Measurements from ENCODE around the gene B3GNT5. TPM values are rescaled to one million over a fixed set of nuclear protein-coding genes. Genes with fewer than 3 reads are reported as not detected.

B3GNT5 gene
- total and polyA plus RNA-seq, 10 of the 15 experiments (the other 5 are each of a cell fraction or from before 2014, with no cell fraction given) = 0.24 to 1.1 (median 0.48) TPM

DNA sequence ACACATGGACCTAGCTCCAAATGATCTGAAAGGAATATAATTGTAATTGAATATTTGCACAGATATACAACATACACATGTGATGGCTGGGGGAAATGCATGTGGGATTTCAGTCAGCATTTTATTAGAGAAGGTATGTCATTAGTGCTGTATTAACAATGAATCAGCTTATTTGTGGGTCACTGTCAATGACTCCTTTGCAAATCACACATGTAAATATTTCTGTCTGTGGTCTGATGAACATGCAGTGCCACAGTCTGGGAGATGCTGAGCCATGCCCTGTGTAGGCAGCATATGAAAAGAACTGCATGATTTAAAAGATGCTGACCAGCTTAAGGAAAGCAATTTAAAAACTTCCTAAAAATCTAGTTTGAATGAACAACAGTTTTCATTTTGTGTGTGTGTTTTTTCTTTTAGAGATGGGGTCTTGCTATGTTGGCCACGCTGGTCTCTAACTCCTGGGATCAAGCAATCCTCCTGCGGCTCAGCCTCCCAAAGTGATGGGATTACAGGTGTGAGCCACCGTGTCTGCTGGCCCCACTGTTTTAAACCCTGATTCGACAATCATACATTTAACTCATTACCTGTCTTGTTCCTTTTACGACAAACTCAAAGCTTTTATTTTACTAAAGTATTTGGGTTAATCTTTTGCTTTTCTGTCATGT, 803 bp upstream of the B3GNT5 start (continued):
- TF ChIP-seq, protein P1, sequence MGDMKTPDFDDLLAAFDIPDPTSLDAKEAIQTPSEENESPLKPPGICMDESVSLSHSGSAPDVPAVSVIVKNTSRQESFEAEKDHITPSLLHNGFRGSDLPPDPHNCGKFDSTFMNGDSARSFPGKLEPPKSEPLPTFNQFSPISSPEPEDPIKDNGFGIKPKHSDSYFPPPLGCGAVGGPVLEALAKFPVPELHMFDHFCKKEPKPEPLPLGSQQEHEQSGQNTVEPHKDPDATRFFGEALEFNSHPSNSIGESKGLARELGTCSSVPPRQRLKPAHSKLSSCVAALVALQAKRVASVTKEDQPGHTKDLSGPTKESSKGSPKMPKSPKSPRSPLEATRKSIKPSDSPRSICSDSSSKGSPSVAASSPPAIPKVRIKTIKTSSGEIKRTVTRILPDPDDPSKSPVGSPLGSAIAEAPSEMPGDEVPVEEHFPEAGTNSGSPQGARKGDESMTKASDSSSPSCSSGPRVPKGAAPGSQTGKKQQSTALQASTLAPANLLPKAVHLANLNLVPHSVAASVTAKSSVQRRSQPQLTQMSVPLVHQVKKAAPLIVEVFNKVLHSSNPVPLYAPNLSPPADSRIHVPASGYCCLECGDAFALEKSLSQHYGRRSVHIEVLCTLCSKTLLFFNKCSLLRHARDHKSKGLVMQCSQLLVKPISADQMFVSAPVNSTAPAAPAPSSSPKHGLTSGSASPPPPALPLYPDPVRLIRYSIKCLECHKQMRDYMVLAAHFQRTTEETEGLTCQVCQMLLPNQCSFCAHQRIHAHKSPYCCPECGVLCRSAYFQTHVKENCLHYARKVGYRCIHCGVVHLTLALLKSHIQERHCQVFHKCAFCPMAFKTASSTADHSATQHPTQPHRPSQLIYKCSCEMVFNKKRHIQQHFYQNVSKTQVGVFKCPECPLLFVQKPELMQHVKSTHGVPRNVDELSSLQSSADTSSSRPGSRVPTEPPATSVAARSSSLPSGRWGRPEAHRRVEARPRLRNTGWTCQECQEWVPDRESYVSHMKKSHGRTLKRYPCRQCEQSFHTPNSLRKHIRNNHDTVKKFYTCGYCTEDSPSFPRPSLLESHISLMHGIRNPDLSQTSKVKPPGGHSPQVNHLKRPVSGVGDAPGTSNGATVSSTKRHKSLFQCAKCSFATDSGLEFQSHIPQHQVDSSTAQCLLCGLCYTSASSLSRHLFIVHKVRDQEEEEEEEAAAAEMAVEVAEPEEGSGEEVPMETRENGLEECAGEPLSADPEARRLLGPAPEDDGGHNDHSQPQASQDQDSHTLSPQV (IDR thresholded peaks at IDR 0.05) = no peak
- TF ChIP-seq TARDBP (IDR thresholded peaks at IDR 0.05; ENCODE audit: borderline replicate concordance) = no peak

- peaks cover 9 to 21% of the 10 kb centered on the region in 2 experiments for H3K27me3 ChIP-seq (replicated peaks in 1 of 2; ENCODE audit: control insufficient read depth in 2 of 2, insufficient read depth in 2 of 2, low read length in 1 of 2)
- ChIA-PET SMC1A (ENCODE audit: uncharacterized antibody, unreplicated experiment) (interaction anchor here (0.6 to 1.2 kb wide), 4 partner anchors 12 to 69 kb away, joined by 3 to 4 read pairs (median 3); no protein-coding TSS in a partner anchor), RAD21 (ENCODE audit: unreplicated experiment) (interaction anchor here (0.6 to 2.1 kb wide), 6 partner anchors 32 to 1998 kb away, joined by 3 to 9 read pairs (median 4); no protein-coding TSS in a partner anchor), POLR2A (no interaction called here), CTCF (interaction anchor here (0.8 to 4.3 kb wide), 4 partner anchors 13 to 128 kb away, joined by 3 to 19 read pairs (median 4); no protein-coding TSS in a partner anchor)
- TF ChIP-seq SIN3A (IDR thresholded peaks at IDR 0.05; ENCODE audit: low read depth, low read length) = no peak
- TF ChIP-seq MLLT1 (IDR thresholded peaks at IDR 0.05) = no peak
- TF ChIP-seq EZH2 (IDR thresholded peaks at IDR 0.05; ENCODE audit: borderline replicate concordance, control insufficient read depth, low read depth, low read length) = 0 out of 2 replicates have a peak, but pooled peaks have one; percentile 84
- TF ChIP-seq CTCF (IDR thresholded peaks at IDR 0.05 in 2 of 3, conservative IDR thresholded peaks at IDR 0.05 in 1 of 3; ENCODE audit: control insufficient read depth in 2 of 3, extremely low read depth in 1 of 3, insufficient read depth in 1 of 3, low read depth in 3 of 3, low read length in 3 of 3) = peak in 1 of 3 experiments; percentile 21; a peak in 1 of 6 replicates
- 0 out of 2 replicates have a peak, but pooled peaks have one; percentile 21 for TF ChIP-seq RUNX3 (IDR thresholded peaks at IDR 0.05; ENCODE audit: low read length)
- FAIRE-seq (no peak), DNase-seq (ENCODE audit: low read depth, low spot score) (no peak), ATAC-seq (peak; percentile 65)
- H3K9me3 ChIP-seq (replicated peaks; ENCODE audit: control insufficient read depth, insufficient read depth, low read length) = no peaks in the 10 kb centered on the region
- peak overlapping the region; percentile 83 for H3K4me2 ChIP-seq (ENCODE audit: control insufficient read depth, insufficient read depth)
- no peaks in the 10 kb centered on the region for H3K4me1 ChIP-seq (ENCODE audit: control insufficient read depth, insufficient read depth, low read length)
- no peak overlapping the region for H3K9ac ChIP-seq (ENCODE audit: control insufficient read depth, insufficient read depth, low read length)
- intact Hi-C loops (cut with micrococcal nuclease; ENCODE audit: unreplicated experiment) (no loop called here), in situ Hi-C loops (cut with MboI) (no loop called here)
- no peak overlapping the region for H3K27ac ChIP-seq (ENCODE audit: control insufficient read depth, insufficient read depth)
- H3K79me2 ChIP-seq (ENCODE audit: control insufficient read depth, insufficient read depth, low read length) = no peaks in the 10 kb centered on the region
- no TSS peak for BruUV-seq (replicated peaks)
- 0 out of 2 replicates have a peak, but pooled peaks cover 2% of the 10 kb centered on the region for H4K20me1 ChIP-seq (ENCODE audit: control insufficient read depth, insufficient read depth)
- H2AFZ ChIP-seq (ENCODE audit: control insufficient read depth, low read depth, low read length) = 0 out of 2 replicates have a peak overlapping the region, but pooled peaks have one; percentile 17
- H3K36me3 ChIP-seq (ENCODE audit: control insufficient read depth in 2 of 2, insufficient read depth in 2 of 2, low read length in 1 of 2) = no peaks in the 10 kb centered on the region
- peak overlapping the region; percentile 53 for H3K4me3 ChIP-seq
- 1% methylated on average over 64 of the region's 111 CpGs for WGBS (ENCODE audit: insufficient coverage, insufficient replicate concordance, low lambda C conversion rate, missing lambda C conversion rate)
These were observed 754 bp downstream of the B3GNT5 start for GRCh38 chr3:183253528-183254486.
